GM12801 (cell line): ENCODE results near the gene CCZ1.
"Not testable (repeated sequence)": the region's sequence is repeated elsewhere in the genome, so short reads cannot be mapped to it uniquely, and the experiment has no call there.

Experiments
- TF ChIP-seq, protein P1 (sequence below): IDR thresholded peaks from one replicate; pipeline ENCODE4 v1.5.1; 2011; ENCODE audit warnings: control low read depth; ENCODE audit not compliant: insufficient read length; ENCODE audit errors: extremely low read depth

CCZ1 gene

GRCh38 chr7:5892498-5892897, 6.0 kb upstream of the CCZ1 start:
- TF ChIP-seq, protein P1, sequence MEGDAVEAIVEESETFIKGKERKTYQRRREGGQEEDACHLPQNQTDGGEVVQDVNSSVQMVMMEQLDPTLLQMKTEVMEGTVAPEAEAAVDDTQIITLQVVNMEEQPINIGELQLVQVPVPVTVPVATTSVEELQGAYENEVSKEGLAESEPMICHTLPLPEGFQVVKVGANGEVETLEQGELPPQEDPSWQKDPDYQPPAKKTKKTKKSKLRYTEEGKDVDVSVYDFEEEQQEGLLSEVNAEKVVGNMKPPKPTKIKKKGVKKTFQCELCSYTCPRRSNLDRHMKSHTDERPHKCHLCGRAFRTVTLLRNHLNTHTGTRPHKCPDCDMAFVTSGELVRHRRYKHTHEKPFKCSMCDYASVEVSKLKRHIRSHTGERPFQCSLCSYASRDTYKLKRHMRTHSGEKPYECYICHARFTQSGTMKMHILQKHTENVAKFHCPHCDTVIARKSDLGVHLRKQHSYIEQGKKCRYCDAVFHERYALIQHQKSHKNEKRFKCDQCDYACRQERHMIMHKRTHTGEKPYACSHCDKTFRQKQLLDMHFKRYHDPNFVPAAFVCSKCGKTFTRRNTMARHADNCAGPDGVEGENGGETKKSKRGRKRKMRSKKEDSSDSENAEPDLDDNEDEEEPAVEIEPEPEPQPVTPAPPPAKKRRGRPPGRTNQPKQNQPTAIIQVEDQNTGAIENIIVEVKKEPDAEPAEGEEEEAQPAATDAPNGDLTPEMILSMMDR: no peak

- TF ChIP-seq, protein P1: not testable (repeated sequence)
Observed at GRCh38 chr7:5970347-5970911, 71.9 kb downstream of the CCZ1 start, which contains the start of gene RSPH10B. TSS of gene RSPH10B (minus strand) at chr7:5970689. CDS start at chr7:5967116, 3,573 bp downstream.
